NCI-H187 (cell line): ENCODE results near the gene OSBPL3.

Source experiments
- DNase-seq, 2 experiments: peaks; one replicate each; lab custom pipeline; 2025; lab: John Stamatoyannopoulos, UW

OSBPL3 gene

GRCh38 chr7:24827589-24827988, 152.4 kb downstream of the OSBPL3 start:
- DNase-seq, result no peak

DNA sequence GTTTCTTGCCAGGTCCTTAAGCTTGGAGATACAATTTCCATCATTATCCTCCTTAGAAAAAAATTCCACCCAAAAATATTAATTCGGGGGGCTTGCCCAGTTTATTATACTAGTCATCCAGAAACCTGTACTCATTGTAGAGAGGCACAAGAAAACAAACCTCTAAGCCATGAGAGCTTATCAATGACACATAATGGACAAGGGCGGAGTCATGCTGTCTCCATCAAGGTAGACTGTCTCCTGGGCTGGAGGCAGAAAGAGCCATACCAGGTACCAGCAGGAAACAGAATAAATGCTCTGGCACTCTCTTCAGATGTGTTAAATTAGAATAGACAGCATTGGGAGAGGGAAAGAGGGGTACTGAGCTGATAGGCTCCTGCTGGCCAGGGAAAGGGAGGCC, 153.0 kb downstream of the OSBPL3 start:
- DNase-seq, result no peak

DNA sequence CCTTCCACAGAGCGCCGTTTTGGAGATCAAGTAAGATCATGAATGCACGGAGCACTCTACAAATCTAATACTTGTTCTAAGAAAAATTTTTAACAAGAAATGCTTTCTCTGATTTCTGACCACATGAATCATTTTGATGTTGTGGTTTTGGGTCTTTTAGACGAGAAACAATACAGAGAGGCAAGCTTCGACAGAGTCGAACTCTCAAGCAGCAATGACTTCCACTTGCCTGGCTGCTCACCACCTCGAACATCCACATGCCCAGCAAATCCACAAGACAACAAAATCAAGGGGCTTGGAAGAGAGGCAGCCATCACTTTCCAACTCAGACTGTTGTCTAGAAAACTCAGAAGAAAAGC, 153.3 kb downstream of the OSBPL3 start:
- no peak for DNase-seq

DNA sequence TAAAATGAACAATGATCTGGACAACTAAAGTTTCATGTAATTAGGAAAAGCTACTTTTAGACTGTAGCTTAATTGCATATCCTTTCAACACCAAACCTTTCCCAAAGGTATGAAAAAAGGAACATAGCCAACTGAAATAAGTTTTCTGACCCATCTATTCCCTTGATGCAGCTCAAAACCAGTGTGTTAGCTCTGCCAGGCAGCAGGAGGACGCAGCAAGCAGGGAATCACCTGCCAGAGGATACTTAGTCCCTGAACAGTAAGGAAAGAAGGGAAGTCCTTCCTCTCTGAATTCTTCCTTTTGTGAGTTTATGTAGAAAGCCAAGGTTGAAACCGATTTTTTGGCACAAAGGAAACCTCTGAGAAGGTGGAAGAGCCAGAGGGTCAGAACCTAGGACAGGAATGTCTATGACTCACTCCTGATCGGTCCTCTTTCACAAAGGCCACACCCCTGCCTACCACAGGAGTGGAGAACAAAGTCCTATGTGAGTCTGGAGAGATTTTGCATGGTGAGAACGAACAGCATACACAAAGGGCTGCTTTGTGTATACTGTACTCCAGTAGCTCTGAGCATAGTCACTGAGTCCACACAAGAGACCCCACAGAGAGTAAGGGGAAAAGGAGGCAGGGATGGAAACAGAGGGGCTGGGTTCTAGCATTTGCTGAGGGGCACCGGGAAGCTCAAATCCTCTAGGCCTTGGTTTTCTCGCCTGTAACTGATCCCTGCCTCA, 153.9 kb downstream of the OSBPL3 start:
- DNase-seq, result no peak

DNA sequence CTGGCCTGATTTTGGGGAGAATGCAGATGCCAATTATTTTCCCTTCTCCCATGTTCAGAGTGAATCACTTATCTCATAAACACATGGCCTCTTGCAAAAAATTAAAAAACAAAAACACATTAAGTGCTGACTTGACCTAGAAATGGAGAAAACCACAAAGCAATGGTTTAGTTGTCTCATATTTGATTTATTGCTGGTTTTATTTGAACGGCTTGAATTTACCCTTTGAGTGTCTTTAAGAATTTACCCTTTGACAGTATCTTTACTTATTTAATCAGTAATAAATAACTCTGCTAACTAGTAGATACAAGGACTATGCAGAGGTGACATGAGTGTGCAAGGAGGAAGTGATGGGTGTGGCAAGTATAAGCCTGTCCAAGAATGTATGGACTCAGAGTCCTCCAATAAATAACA, 154.6 kb downstream of the OSBPL3 start:
- no peak for DNase-seq

DNA sequence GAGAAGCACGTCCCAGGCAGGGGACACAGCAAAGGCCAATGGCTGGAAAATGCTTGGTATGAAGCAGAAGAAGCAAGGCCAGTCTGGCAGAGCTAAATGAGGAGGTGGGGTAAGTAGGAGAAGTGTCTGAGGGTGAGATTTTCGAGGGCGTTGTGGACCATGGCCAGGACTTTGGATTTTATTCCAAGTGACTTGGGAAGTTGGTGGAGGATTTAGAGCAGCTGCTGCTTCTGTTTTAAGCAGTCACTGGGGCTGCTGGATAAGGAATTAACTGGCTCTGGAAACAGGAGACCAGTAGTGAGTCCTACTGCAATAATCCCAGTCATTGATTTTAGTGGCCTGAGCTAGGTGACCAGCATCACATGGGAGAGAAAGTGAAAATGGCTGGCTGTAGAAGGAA, 155.1 kb downstream of the OSBPL3 start:
- DNase-seq, result no peak

DNA sequence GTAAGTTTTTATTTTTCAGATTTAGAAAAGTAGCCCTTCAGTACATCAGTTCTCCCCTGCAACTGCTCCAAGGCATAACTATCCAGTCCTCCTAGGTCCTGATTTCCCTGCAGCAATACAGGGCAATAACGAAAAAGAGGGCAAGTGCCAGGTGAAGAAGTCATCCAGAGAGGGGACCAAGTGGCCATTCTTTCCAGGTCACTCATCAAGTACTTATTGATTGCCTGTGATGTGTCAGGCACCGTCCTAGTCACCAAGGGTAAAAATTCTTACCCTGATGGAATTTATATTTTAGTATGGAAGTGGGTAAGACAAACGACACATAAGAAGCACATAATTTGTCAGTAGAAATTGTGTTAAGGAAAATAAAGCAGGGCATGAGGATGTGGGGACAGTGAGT, 155.6 kb downstream of the OSBPL3 start:
- DNase-seq, result no peak

- DNase-seq, result no peak
Observed at GRCh38 chr7:24821754-24822054, 158.3 kb downstream of the OSBPL3 start.

DNA sequence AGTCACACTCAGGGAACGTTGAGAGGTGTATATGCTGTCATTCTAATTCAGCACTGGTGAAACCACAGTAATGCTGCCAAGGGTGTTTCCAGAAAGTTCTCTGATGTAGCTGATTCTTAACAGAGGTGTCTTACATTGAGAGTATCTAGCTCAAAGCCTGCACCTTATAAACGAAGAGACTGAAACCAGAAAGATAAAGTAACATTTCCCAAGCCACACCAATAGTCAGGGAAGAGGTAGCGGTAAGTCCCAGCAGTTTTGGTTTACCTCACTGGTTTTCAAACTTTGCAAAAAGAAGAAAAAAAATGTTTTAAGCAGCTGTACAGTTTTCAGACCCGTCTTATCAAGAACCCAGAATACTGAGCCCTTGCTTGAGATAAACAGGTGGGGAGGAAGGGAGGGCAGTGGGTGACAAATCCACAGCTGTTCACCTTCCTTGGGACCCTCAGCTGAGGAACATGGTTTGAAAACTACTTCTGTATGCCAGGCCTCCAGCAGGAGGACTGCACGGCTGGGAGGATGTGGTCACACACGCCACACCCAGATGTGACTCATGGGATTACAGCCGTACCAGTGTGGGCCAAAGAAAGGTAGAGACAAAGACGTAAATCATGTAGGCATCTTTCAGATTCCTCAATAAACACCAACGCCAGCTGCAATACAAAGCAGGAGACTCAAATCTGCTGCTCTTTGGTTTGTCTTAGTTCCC, 158.8 kb downstream of the OSBPL3 start:
- peak in 1 of 2 experiments; percentile 16 for DNase-seq

GRCh38 chr7:24820730-24821044, 159.3 kb downstream of the OSBPL3 start:
- DNase-seq, result no peak

DNA sequence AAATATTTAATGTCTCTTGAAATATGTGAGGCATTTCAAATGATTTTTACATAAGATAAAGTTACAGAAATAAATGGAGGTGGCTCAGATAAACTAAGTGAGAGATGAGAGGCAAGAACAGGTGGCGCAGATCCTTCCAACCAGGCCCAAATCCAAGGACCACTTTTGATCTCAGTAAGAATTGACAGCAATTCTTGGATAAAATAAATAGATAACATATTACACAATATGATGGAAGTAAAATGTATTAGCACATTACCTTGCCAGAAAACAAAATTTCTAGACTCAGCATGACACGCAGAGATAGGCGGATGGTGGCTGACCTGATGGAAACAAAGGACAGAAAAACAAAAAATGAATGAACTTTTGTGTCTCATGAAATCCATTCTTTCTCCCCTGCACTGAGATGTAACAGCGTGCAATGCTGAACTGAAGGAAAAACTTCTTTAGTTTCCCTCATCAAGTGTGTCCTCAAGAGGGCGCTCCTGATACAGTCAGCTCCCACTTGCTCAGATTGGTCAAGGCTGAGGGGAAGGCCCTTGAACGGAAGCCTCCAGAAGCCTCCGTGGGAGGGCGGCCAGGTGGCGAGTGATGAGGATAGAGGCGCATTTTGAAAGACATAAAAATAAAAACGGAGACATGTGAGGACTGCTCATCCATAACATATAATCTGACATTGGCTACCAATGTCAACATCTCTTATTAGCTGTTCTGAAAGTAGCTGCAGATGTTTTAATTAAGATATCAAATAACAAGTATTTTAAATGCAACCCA, 159.9 kb downstream of the OSBPL3 start:
- DNase-seq, result peak; percentile 16 to 82

GRCh38 chr7:24817339-24817738, 162.6 kb downstream of the OSBPL3 start:
- no peak for DNase-seq

DNA sequence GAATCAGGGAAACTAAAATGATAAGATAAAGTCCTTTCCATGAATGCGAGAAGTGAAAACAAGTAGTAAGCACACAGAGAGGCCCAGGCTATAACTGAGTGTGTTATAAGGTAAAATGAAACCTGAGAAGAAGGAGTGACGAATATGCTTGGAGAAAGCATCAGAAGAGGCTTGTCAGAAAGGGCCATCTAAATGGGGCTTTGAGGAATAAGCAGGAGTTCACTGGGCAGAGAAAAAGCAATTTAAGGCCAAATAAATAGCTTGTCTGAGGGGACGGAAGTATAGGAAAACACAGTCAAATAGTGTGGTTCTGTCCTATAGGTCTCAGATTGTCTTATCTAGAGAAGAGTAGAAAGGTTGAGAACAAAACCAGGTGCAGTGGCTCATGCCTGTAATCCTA, 163.1 kb downstream of the OSBPL3 start:
- DNase-seq, result no peak

DNA sequence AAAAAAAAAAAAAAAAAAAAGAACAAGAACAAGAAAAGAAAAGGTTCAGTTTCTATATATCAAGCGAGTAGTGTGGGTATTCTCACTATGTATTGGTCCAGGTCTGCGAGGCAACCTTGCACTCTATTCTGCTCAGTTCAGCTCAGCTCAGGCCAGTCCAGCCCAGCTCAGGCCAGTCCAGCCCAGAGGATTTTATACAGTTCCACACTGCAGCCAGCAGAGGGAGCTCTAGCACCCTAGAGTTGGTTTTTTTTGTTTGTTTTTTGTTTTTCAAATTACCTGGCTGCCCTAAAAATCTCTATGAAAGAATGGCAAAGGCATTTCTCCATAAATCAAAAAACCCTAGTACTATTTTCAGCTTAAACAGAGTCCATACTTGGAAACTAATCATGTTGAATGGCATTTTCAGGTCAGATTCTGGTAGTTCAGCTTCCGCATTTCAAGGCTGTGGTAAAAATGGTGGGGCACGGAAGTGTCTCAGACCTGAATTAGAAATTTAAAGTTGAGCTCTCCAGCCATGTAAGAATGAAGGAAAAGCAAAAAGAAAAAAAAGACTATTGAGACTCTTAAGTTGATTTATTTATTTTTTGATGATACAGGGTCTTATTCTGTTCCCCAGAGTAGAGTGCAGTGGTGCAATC, 167.6 kb downstream of the OSBPL3 start:
- no peak for DNase-seq

GRCh38 chr7:24808518-24808917, 171.5 kb downstream of the OSBPL3 start:
- DNase-seq, result no peak

DNA sequence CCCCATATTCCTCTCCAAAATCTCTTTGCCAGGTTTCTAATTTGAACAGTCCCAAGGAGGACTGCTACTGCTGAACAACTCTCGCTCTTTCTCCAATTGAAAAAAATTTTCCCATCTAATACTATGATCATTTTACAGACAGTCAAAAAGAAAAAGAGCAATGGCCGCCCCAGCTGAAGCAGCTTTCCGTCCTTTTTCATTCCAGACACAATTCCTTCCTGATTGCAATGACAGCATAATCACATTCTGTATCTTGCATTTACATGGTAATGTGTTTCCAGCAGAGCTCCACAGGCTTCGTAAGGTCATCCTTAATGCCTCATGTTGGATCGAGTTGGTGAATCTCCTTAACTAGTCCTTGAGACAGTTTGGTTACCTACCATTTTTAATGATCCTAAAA, 177.7 kb downstream of the OSBPL3 start:
- DNase-seq, result no peak

- no peak for DNase-seq
Observed at GRCh38 chr7:24801883-24802282, 178.1 kb downstream of the OSBPL3 start.

DNA sequence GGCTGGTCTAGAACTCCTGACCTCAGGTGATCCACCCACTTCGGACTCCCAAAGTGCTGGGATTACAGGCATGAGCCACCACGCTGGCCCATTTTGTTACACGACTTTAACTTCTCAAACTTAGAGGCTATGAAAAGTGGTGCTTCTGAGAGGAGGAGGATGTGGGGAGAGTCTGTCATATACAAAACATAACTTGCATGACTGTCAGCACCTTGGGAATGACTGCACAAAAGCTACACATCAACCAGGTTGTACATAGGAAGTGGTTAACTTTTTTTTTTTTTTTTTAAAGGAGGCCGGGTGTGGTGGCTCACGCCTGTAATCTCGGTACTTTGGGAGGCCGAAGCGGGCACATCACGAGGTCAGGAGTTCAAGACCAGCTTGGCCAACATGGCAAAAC, 179.3 kb downstream of the OSBPL3 start:
- DNase-seq, result no peak

- DNase-seq, result no peak
Observed at GRCh38 chr7:24800073-24800472, 179.9 kb downstream of the OSBPL3 start.

DNA sequence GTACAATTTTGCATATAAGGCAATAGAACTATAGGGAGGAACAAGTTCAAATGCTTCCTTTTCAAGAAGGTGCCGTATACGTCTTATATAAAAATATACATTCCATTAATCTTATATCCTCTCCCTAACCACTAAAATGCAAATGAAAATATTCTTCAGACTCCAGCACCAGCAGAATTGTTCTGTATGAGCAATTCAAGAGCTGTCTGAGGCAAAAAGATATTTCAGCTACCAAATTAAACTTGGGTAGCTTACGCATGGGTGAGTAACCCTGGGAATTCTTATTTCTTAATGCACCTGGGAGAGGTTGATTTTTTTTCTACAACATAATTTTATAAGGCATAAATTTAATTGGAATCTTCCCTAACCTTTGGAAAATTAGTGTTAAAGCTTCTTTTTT, 180.5 kb downstream of the OSBPL3 start:
- no peak for DNase-seq

GRCh38 chr7:24798261-24798660, 181.7 kb downstream of the OSBPL3 start:
- DNase-seq, result no peak

DNA sequence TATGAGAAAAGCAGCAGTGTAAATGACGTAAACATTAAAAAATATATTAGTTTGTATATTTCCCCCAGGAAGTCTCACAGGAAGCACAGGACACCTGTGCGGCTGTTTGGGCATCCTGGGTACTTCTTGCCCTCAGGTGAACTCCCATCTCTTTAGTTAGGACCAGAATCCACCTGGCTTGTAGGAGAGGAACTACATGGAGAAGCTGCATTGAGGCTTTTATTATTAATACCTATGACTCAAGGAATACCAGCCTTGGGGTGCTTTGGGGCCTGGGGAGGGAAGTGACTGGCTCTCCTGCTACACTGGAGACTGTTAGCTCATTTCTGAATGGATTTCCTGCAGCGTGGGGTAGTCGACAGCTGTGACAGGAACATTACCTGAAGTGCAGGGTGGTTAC, 182.7 kb downstream of the OSBPL3 start:
- no peak for DNase-seq

- no peak for DNase-seq
Observed at GRCh38 chr7:24795407-24795767, 184.6 kb downstream of the OSBPL3 start.
